ENCODE data around the gene TASP1.

TASP1 gene

GRCh38 chr20:13546497-13547131 is 92.1 kb downstream of the TASP1 start:
- no peaks in the 10 kb centered on the region for H3K36me3 Mint-ChIP-seq (ENCODE audit: low read depth)
- H3K27ac Mint-ChIP-seq = peak overlapping the region in 1 of 3 experiments; percentile 34
- H3K4me1 Mint-ChIP-seq = peaks cover 5% of the 10 kb centered on the region
- no peaks in the 10 kb centered on the region for H3K27me3 Mint-ChIP-seq (ENCODE audit: low read depth)
- H3K9me3 Mint-ChIP-seq = no peaks in the 10 kb centered on the region
- H3K4me3 Mint-ChIP-seq = no peak overlapping the region
- peak; percentile 78 to 82 (median 81) for TF ChIP-seq CTCF (IDR thresholded peaks at IDR 0.05; ENCODE audit: unreplicated experiment in 3 of 3)

- H3K4me1 Mint-ChIP-seq = peaks cover 5% of the 10 kb centered on the region
- TF ChIP-seq CTCF (IDR thresholded peaks at IDR 0.05; ENCODE audit: unreplicated experiment in 3 of 3) = no peak
- H3K4me3 Mint-ChIP-seq = no peak overlapping the region
- H3K9me3 Mint-ChIP-seq = no peaks in the 10 kb centered on the region
- no peaks in the 10 kb centered on the region for H3K36me3 Mint-ChIP-seq (ENCODE audit: low read depth)
- H3K27me3 Mint-ChIP-seq (ENCODE audit: low read depth) = no peaks in the 10 kb centered on the region
- H3K27ac Mint-ChIP-seq = no peak overlapping the region
Observed at GRCh38 chr20:13545790-13546189, 92.9 kb downstream of the TASP1 start.

- no peaks in the 10 kb centered on the region for H3K9me3 Mint-ChIP-seq
- peaks cover 5% of the 10 kb centered on the region for H3K4me1 Mint-ChIP-seq
- H3K27ac Mint-ChIP-seq = no peak overlapping the region
- no peaks in the 10 kb centered on the region for H3K27me3 Mint-ChIP-seq (ENCODE audit: low read depth)
- TF ChIP-seq CTCF (IDR thresholded peaks at IDR 0.05; ENCODE audit: unreplicated experiment in 3 of 3) = no peak
- no peak overlapping the region for H3K4me3 Mint-ChIP-seq
- no peaks in the 10 kb centered on the region for H3K36me3 Mint-ChIP-seq (ENCODE audit: low read depth)
Observed at GRCh38 chr20:13543783-13544182, 94.9 kb downstream of the TASP1 start.

- Mint-ChIP-seq H3K27ac (no peak overlapping the region), H3K4me3 (no peak overlapping the region), H3K4me1 (no peaks in the 10 kb centered on the region), H3K36me3 (ENCODE audit: low read depth) (peaks cover 12% of the 10 kb centered on the region), H3K27me3 (ENCODE audit: low read depth) (no peaks in the 10 kb centered on the region), H3K9me3 (no peaks in the 10 kb centered on the region)
- TF ChIP-seq CTCF (IDR thresholded peaks at IDR 0.05; ENCODE audit: unreplicated experiment in 3 of 3) = no peak
Observed at GRCh38 chr20:13535627-13536026, 103.1 kb downstream of the TASP1 start.

- Mint-ChIP-seq H3K27me3 (ENCODE audit: low read depth) (no peaks in the 10 kb centered on the region), H3K9me3 (no peaks in the 10 kb centered on the region), H3K27ac (no peak overlapping the region), H3K4me3 (no peak overlapping the region), H3K36me3 (ENCODE audit: low read depth) (peaks cover 12% of the 10 kb centered on the region), H3K4me1 (no peaks in the 10 kb centered on the region)
- TF ChIP-seq CTCF (IDR thresholded peaks at IDR 0.05; ENCODE audit: unreplicated experiment in 3 of 3) = no peak
Observed at GRCh38 chr20:13533946-13534345, 104.8 kb downstream of the TASP1 start.

- H3K27me3 Mint-ChIP-seq (ENCODE audit: low read depth) = no peaks in the 10 kb centered on the region
- no peak overlapping the region for H3K4me3 Mint-ChIP-seq
- H3K36me3 Mint-ChIP-seq (ENCODE audit: low read depth) = peaks cover 41% of the 10 kb centered on the region
- H3K27ac Mint-ChIP-seq = no peak overlapping the region
- TF ChIP-seq CTCF (IDR thresholded peaks at IDR 0.05; ENCODE audit: unreplicated experiment in 3 of 3) = no peak
- H3K4me1 Mint-ChIP-seq = no peaks in the 10 kb centered on the region
- H3K9me3 Mint-ChIP-seq = no peaks in the 10 kb centered on the region
Observed at GRCh38 chr20:13530146-13530545, 108.6 kb downstream of the TASP1 start.

Measured in nephron (organoid).